ENCODE measurements around the gene PTPRN2. TPM values are rescaled to one million over a fixed set of nuclear protein-coding genes. Genes with fewer than 3 reads are reported as not detected.

PTPRN2 gene
- total RNA-seq, 1 donor from 2014 or later, result 2.4 TPM

DNA sequence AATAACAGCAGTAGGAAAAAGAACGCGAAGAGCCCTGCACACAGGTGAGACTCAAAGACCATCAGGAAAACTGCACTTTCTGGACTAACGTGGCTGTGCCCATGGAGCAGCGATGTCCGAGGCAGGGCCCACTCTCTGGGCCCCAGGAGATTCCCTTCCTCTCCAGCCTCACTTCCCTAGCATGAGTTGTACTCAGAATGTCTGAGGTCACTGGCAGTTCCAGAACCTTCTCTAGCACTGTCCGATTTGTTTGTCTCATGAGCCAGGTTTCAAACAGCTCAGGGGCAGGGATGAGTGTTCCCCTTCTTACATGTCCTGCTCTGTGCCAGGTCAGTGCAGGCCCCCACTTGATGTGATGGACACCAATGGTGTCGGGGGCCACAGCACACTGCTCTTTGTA is 484.2 kb downstream of the PTPRN2 start:
- DNase-seq (ENCODE audit: low read depth in 2 of 2), result no peak

DNA sequence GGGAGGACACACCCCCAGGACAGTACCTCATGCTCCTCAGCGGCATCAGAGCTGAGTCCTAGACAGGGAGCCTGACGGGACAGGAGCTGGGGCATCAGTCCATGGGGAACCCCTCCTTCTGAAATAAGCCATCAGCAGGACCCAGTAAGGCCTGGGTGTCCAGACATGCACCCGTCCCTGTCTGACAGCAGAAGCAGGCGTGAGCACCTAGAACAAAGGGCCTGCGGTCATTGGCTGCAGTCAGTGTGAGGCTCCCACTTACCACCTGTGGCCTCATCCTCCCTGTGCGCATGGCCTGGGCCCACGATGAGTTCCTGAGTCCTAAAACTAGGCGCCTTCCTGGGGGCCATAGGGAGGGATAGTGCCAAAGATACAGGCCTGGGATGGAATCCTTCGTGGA is 484.7 kb downstream of the PTPRN2 start:
- DNase-seq (ENCODE audit: low read depth in 2 of 2), result no peak

DNA sequence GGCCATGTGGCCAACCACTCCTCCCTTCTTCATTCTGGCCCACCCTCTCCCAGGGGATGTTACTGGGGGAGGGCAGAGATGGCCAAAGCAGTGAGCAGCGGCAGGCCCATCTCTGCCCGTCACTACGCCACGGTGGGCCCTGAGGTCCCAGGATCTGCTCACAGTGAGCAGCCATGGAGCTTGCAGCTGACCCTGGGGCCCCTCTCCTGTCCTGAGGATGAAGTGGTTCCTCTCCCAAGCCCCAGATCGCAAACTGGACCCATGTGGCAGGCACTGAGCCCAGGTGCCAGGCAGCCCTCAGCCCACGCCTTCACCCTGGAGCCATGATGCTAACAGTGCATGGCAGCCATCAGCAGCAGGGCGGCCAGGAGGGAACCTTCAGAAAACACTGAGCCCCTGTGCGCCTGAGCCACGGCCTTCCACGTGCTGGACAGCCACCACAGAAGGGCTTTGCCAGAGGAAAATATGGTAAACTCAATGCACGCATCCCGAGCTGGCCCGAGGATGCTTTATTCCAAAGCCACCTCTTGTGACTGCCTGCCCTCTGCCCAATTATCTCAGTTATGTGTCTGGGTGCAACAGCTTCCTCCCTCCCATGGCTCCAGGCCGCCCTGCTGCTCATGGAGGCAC is 485.7 kb downstream of the PTPRN2 start:
- no peak for DNase-seq (ENCODE audit: low read depth in 2 of 2)

DNA sequence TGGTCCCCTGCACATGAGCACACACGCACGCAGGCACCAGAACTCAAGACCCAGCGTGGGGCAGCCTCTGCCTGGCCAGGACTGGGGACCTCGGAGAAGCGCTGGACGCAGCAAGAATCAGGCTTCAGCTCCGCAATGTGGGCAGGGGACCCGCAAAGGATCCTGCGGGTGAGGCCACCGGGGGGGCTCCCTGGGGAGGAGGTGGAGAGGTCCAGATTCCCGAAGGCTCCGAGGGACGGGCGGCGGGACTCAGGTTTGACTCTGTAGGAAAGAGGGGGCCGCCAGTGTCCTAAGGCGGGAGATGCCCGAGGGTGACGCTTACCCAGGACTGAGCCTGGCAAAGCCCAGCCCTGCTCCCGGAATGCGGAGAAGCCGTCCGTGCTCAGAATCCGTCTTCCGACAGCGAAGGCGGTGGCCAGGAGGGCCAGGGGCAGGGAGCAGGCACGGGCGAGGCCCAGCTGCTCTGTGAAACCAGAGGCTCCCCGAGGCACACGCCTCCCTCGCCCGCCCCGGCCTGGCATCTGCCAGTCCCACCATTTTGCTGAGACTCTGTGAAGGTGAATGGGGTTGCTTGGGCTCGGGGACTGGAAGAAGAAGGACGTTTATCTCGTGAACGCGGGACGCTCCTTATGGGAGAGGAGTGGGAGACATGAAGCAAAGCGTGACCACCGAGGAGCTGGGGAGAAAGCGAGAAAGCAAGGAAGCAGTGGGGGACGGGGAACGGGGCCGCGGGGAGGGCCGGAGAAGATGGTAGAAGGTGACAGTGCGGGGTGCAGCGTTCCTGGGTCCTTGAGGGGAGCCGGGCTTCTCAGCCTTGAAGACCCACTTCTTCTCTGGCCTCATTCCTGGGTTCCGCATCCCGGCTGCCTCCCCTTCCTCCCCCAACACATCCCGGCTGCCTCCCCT is 489.2 kb downstream of the PTPRN2 start:
- no peak for DNase-seq (ENCODE audit: low read depth in 2 of 2)

DNA sequence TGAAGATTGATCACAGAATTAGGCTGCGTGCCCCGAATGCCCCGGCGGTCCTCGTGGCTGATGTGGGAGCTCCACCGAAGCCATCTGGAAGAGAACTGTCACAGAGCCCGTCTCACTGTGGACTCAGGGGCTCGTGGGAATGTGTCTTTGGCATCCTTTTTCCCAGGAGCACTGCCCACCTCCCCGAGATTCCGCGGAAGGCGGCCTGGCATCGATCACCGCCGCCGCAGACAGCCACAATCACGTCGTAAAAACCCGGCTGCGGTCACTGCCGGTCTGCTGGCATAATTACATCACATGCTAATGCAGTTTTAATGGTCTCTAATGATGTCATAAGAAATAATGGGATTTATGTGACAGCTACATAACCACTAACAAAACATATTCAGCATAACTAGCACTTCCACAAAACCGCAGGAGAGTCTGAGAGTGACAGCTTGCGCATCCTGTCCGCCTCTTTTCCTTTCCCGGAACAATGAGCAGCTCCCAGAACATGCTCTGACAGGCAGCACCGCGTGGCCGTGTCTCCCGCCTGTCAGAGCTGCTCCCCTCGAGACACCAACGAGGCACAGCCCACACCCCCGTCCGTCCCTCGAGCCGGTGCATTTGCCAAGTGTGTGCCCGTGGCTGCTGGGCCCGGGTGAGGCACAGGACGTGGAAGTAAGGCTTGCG is 490.0 kb downstream of the PTPRN2 start:
- no peak for DNase-seq (ENCODE audit: low read depth in 2 of 2)

DNA sequence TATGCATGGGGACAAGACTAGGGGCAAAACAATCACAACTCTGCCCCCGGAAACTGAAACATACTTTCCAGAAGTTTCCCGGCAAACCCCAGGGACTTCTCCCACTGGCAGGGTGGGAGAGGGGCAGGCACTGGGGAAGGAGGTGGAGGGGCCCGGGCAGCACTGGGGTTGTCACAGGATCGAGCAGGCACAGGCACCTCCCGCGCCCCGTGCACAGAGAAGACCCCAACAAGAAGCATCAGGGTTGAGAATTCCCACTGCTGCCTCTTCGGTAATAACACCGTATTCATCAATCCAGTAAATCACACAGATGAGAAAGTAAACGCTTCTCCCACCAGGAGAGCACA is 490.5 kb downstream of the PTPRN2 start:
- DNase-seq (ENCODE audit: low read depth in 2 of 2), result no peak

DNA sequence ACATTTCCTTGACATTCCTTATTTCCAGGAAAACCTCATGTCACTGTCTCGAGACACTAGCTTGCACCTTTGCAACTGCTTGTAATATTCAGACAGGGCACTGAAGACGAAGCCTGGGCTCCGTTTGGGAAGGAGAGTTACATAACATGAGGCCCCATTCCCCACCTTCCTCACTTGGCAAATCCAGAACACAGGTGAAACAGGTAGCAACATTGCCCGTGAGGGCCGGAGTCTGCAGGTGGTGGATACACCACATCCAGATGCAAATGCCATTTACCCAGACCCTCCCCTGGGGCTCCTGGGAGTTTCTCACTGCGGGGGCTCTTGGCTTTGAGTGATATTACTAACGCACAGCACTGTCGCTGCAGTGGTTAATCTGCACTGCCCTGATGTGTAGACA is 491.0 kb downstream of the PTPRN2 start:
- DNase-seq (ENCODE audit: low read depth in 2 of 2), result no peak

DNA sequence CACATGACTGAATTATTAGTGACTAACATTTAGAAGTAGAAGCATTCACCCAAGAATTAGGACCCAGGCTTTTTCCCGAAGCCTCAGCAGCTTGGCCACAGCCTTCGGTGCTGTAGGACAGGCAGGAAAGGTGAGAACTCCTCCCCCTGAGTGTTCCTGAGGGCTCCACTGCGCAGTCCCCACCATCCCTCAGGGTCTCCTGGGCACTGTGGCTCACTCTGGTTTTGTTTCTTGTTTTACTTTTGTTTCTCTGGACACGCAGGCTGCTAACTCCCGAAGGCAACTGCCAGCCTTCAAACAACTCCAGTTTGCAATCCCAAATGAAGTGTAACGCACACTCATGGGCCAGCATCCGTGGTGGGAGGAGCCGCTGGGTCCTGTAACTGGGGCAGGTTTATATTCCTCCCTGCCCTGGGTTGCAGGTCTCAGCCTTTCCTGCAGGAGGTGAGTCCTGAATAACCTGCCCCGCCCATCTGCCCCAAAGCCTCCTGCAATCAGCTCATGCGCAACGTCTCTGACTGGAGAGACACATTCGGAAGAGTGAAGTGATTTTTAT is 492.9 kb downstream of the PTPRN2 start:
- DNase-seq (ENCODE audit: low read depth in 2 of 2), result no peak

DNA sequence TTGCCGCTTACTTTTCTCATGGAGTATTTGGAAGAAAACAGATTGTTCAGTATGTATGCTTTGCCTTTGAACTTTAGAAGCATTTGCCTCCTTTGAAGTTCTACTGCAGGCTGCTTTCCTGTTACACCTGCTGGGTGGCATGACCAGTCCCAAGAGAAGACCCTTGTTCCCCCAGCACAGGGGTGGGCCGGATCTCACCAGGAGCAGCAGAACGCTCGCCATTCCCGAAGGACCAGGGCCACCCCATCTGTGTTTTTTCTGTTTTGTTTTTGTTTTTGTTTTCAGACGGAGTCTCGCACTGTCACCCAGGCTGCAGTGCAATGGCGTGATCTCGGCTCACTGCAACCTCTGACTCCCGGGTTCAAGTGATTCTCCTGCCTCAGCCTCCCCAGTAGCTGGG is 493.6 kb downstream of the PTPRN2 start:
- DNase-seq (ENCODE audit: low read depth in 2 of 2), result no peak

DNA sequence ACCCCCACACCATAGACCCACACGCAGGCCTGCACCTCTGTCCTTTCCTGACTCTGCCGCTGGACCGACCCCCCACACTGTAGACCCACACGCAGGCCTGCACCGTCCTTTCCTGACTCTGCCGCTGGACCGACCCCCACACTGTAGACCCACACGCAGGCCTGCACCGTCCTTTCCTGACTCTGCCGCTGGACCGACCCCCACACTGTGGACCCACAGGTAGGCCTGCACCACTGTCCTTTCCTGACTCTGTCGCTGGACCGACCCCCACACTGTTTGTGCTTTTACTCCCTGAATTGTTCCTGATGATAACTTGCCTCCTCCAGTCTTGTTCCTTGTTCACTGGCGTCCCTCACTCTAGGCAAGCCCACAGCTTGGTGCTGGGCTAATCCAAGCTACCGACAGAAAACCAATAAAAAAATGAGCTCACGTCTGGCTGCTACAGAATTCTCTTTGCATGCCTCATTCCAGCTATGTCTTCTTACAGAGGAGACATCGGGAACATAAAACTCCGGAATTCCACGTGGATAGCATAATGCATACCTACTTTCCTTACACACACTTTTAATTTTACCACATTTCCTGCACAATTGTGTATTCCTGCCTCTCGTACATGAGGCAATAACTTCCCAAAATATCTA is 494.3 kb downstream of the PTPRN2 start:
- no peak for DNase-seq (ENCODE audit: low read depth in 2 of 2)

DNA sequence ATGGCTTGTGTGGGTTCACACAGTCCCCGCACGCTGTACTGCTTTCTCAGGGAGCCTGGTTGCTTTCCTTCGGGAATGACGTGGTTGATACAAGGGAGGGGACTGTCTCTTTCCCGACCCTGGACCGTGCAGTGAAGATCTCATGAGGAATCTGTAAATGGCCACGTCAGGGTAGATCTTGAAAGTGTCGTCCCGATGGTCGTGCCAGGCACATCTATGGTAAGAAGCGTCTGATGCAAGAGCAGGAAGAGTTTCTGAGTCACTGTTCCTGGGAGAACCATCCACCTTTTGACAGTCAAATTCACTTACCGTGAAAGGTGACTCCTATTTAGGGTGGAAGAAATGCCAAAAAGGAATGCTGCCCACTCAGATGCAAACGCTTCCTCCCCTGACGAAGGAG is 500.4 kb downstream of the PTPRN2 start:
- no peak for DNase-seq (ENCODE audit: low read depth in 2 of 2)

DNA sequence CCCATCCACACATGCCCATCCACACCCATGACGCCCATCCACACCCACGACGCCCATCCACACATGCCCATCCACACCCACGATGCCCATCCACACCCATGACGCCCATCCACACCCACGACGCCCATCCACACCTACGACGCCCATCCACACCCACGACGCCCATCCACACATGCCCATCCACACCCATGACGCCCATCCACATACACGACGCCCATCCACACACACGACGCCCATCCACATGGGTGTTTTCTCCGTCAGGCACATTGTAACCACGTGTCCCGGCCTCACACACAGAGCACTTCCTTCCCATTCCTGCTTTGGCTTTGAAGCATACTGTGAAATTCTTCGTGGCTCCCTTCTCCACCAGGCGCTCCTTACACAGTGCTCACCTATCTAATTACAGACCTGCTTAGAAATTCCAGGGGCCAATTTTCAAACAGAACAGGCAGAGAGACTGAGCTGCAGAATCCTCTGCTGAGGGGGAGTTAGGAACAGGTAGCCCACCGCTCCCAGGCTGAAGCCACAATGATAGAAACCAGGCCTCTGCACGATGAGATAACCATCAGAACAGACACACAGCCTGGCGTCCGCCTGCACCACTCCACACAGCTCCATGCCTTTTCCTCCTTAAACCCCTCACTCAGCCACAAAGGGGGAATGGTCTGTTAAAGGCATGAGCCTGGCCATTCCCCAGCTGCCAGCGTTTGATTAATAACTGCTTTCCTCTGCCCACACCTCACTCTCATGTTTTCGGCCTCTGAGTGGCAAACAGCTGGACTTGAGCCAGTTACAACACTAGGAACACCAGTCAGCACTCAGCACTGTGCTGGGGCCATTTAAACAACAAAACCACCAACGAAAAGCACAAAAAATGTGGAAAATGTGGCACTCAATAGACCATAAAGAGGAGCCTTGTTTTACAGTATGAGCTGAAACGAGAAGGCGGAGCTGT is 501.6 kb downstream of the PTPRN2 start:
- DNase-seq (ENCODE audit: low read depth in 2 of 2), result no peak

DNA sequence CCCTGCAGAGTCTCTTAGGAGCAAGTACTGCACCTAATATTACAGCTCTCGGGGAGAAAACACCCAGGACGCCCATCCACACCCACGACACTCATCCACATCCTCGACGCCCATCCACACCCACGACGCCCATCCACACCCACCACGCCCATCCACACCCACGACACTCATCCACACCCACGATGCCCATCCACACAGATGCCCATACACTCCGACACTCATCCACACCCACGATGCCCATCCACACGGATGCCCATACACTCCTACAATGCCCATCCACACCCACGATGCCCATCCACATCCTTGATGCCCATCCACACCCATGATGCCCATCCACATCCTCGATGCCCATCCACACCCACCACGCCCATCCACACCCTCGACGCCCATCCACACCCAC is 503.1 kb downstream of the PTPRN2 start:
- no peak for DNase-seq (ENCODE audit: low read depth in 2 of 2)

DNA sequence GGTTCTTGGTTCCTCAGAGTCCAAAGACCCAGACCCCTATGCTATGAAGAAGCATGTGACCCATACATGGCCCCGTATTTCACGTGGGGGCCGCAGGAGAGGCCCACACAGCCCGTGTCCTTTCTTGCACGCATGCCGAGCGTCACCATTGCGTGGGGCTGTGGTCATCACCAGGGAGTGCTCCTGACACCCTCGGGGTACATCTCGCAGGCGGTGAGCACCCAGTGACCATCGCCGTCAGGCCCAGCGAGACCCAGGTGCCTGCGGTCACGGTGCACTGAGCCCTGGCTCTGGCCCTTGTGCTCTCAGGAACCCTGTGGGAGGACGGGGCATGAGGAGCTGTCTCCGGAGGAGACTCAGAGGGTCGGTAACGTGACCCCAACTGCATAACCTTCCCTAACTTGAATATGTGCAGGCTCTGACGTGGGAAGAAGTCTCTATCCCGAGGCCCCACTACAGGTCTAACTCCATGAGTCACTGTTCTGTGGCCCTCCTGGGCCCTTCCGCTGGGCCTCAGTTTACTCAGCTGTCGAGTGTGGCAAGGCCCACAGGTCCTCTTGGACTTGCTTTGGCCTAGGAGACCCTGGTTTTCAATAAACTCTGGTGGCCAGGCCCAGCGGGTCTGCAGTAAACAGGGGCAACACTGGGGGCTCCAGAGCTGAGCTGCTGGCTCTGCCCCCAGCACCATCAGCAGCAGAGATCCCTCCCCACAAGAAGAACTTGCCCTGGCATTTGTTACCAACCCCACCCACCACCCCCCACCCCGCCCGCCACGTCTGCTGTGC is 503.9 kb downstream of the PTPRN2 start:
- DNase-seq (ENCODE audit: low read depth in 2 of 2), result no peak

DNA sequence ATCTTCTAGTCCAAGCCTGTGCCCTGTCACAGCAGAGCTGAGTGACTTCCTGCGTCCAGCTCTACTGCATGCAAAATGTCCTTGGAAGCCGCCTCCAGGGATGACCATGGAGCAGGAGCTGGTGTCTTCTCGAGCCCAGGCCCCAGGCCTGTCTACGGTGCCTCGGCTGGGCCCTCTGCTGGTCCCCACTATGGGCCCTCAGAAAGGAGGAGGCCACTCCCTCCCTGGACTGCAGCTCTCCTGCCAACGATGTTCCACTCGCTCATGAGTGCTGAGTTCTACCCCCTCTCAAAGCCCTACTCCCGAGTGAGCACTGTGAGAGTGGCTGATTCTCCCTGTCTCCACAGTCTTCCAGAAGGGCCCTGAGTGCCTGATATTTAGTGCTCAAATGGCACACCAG is 504.9 kb downstream of the PTPRN2 start:
- DNase-seq (ENCODE audit: low read depth in 2 of 2), result no peak

DNA sequence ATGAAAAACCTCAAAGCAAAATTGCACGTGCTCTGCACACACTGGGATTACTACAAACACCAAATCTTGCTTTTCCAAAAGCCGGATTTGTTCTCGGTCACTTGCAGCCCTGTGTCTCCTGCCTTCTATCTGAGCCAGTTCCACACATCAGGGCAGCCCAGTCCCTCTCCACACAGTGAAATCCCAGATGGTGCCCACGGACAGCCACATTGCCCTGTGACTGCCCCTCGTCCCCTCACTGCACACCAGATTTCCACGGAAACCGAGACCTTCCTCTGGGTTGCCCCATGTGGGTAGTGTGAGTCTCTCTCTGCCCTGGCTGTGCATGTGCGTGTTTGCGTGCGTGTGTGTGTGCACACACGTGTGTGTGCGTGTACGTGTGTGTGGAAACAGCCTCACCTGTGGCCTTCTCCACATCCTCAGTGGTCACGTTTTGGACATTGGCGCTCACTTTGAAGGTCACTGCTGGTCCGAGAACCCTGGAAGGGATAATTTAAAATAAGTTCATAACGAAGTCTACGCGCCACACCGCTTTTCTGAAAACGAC is 506.7 kb downstream of the PTPRN2 start:
- no peak for DNase-seq (ENCODE audit: low read depth in 2 of 2)

DNA sequence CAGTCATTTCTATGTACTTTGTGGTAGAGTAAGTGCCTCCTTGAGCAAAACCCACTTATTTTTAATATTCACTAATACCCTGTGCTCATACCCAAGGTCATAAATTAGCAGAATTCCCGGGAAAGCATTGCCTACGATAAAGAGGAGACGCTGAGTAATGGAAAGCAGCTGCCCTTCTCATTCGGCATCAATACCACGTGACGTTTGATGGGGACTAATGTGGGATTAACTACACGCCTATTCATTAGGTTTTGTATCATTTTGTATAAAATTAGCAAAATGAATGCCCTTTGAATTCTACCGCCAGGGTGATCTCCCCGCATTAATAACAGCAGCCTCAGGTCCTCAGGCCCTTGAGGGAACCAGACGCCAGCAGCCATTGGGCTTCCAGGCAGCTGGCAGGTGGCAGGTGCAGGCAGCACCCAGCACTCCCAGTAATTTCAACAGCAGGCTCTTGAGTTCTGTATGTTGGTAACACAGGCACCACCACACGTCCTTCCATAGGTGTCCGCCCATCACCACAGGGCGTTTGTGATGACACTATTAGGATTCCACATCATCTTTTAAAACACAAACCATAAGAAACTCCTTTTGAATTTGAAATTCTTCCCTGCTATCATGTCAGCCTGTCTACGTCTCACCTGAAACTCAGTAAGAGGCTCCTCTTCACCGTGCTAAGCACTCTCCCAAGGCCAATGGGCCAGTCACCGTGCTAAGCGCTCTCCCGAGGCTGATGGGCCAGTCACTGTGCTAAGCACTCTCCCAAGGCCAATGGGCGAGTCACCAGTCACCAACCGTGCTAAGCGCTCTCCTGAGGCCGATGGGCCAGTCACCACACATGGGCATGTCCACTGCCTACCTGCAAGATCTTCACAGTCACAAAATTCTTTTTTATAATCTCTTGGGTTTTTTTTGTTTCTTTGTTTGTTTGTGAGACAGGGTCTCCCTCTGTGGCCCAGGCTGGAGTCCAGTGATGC is 509.4 kb downstream of the PTPRN2 start:
- no peak for DNase-seq (ENCODE audit: low read depth in 2 of 2)

DNA sequence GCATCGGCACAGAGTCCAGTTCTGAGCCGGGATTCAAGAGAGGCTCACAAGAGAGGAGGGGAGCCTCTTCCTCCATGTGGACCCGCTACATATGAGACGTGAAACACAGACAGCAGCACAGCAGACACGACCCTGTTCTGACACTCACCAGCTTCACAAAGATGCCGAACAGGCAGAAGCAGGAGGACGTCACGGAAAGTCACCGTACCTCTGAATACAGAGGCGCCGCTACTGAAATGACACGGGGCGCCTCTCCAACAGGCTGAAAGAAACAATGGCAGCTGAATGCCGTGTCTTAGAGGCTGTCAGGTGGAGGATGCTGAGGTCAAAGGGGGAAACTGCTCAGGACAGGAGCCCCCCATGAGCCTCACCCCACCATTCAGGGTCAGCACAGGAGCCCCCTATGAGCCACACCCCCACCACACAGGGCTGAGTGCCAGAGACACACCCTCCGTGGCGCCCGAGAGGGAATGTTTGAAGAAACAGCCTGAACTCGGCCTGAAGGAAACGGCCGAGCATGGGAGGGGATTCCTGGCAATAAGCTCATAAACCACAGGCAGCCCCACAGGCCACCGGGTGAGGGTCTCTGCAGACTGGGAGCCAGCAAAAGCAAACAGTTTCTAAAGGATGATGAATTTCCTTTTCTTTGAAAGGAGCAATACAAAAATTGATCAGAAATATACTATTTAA is 510.3 kb downstream of the PTPRN2 start:
- no peak for DNase-seq (ENCODE audit: low read depth in 2 of 2)
